HepG2 (cell line): Measurements from ENCODE around the gene HIRA. TPM values are rescaled to one million over a fixed set of nuclear protein-coding genes. Genes with fewer than 3 reads are reported as not detected.

ENCODE experiments used
- ATAC-seq: fragments of 200-7000 bp; cut with Tn5 transposase; 3 replicates; pipeline ENCODE4 v1.9.1; 2020; ENCODE audit warnings: mild to moderate bottlenecking, moderate library complexity
- BruUV-seq: library from RNA; stranded (reverse); fragments of 400-500 nt; replicated peaks from 2 replicates; lab custom pipeline; 2021; lab: Mats Ljungman, UMichigan
- CTCF ChIA-PET: fragments of 300-600 bp; formaldehyde crosslinking; extraction: SDS; loops from one replicate; lab custom pipeline; 2021; ENCODE audit warnings: low total read pairs, inconsistent platforms, low intra/inter-chr PET ratio; lab: Yijun Ruan, JAX
- POLR2A ChIA-PET: fragments of 350-600 bp; sonication (Branson Sonifier 250); formaldehyde crosslinking; loops from one replicate; lab custom pipeline; 2020; ENCODE audit warnings: antibody characterized with exemption, inconsistent platforms; lab: Yijun Ruan, JAX
- DNase-seq: peaks from one replicate; pipeline ENCODE4 v3.0.0-alpha.2; 2015; ENCODE audit warnings: low spot score
- FAIRE-seq: peaks from 3 replicates; lab custom pipeline; 2011; peaks lifted over from hg19 to GRCh38; lab: Jason Lieb, UNC
- H2AFZ ChIP-seq: one replicate; pipeline ENCODE4 v1.6.1; 2011; ENCODE audit warnings: low read length, inconsistent platforms
- H3K27ac ChIP-seq: fragments of 300-600 bp; 3 replicates; pipeline ENCODE4 v1.8.0; 2011; ENCODE audit warnings: mixed run types, mild to moderate bottlenecking, mixed read lengths, low read length, inconsistent platforms; ENCODE audit not compliant: insufficient read depth; ENCODE audit errors: extremely low read length
- H3K27me3 ChIP-seq, 2 experiments: fragments of 200-600 bp in 1 of 2; 2 replicates in 1 of 2; 3 replicates in 1 of 2; pipeline versions ENCODE4 v1.6.0 to v1.8.0; 2011; ENCODE audit warnings: low read length in 2 of 2, mild to moderate bottlenecking in 2 of 2, moderate library complexity in 2 of 2, inconsistent platforms in 1 of 2; ENCODE audit not compliant: insufficient read depth in 2 of 2, control insufficient read depth in 1 of 2
- H3K36me3 ChIP-seq, 2 experiments: fragments of 200-600 bp in 1 of 2; replicated peaks in 1 of 2; 2 replicates in 1 of 2; 3 replicates in 1 of 2; pipeline versions ENCODE4 v1.5.1 to v1.8.0; 2011; ENCODE audit warnings: low read length in 2 of 2, inconsistent platforms in 1 of 2; ENCODE audit not compliant: insufficient read depth in 2 of 2, control insufficient read depth in 1 of 2
- H3K4me1 ChIP-seq: 2 replicates; pipeline ENCODE4 v1.5.1; 2012; ENCODE audit warnings: low read length, inconsistent platforms; ENCODE audit not compliant: insufficient read depth
- H3K4me2 ChIP-seq: 2 replicates; pipeline ENCODE4 v1.6.0; 2011; ENCODE audit warnings: low read depth, low read length, inconsistent platforms
- H3K4me3 ChIP-seq, 3 experiments: fragments of 200-600 bp in 1 of 3; sonication (generic), shearing (Covaris generic) in 1 of 3; replicated peaks in 1 of 3; 2 replicates each; pipeline ENCODE4 v1.5.1; 2011 to 2016; ENCODE audit warnings: low read length in 3 of 3, inconsistent platforms in 2 of 3, low read depth in 2 of 3, mild to moderate bottlenecking in 2 of 3, control low read depth in 1 of 3, mixed read lengths in 1 of 3; ENCODE audit not compliant: insufficient read depth in 1 of 3
- H3K79me2 ChIP-seq: one replicate; pipeline ENCODE4 v1.6.1; 2011; ENCODE audit warnings: low read length, inconsistent platforms; ENCODE audit not compliant: insufficient read depth
- H3K9ac ChIP-seq: 2 replicates; pipeline ENCODE4 v1.6.0; 2011; ENCODE audit warnings: mild to moderate bottlenecking, low read depth, low read length, inconsistent platforms; ENCODE audit not compliant: insufficient read depth
- H3K9me3 ChIP-seq: 2 replicates; pipeline ENCODE4 v1.5.1; 2012; ENCODE audit warnings: mild to moderate bottlenecking, low read length
- H4K20me1 ChIP-seq: 2 replicates; pipeline ENCODE4 v1.6.0; 2011; ENCODE audit warnings: inconsistent platforms, mild to moderate bottlenecking, low read length, moderate library complexity; ENCODE audit not compliant: insufficient read depth
- NPAS2 ChIP-seq: sonication (generic); formaldehyde crosslinking; IDR thresholded peaks from 2 replicates; pipeline ENCODE4 v1.8.0; 2022; ENCODE audit warnings: mild to moderate bottlenecking, missing genetic modification reagents, borderline replicate concordance
- PTBP1 ChIP-seq: fragments of 200-400 bp; formaldehyde crosslinking; IDR thresholded peaks from 2 replicates; pipeline ENCODE4 v1.6.1; 2018; ENCODE audit warnings: low read length, low read depth; ENCODE audit not compliant: poor library complexity, severe bottlenecking
- RCOR2 ChIP-seq: IDR thresholded peaks from 2 replicates; pipeline ENCODE4 v1.6.1; 2016; ENCODE audit warnings: missing biosample characterization, missing genetic modification reagents
- SP1 ChIP-seq, 2 experiments: fragments of 450-650 bp in 1 of 2; sonication (generic) in 1 of 2; formaldehyde crosslinking in 1 of 2; IDR thresholded peaks; 2 replicates each; pipeline versions ENCODE4 v1.4.0 to v1.6.1; 2016 to 2020; ENCODE audit warnings: missing genetic modification reagents in 1 of 2
- TOPORS ChIP-seq: sonication (generic); formaldehyde crosslinking; IDR thresholded peaks from 2 replicates; pipeline ENCODE4 v1.8.0; 2023; ENCODE audit warnings: mild to moderate bottlenecking, missing genetic modification reagents
- ZNF251 ChIP-seq: sonication (generic); formaldehyde crosslinking; IDR thresholded peaks from 2 replicates; pipeline ENCODE4 v1.9.0; 2021; ENCODE audit warnings: mild to moderate bottlenecking, missing genetic modification reagents
- ZNF326 ChIP-seq: sonication (generic); formaldehyde crosslinking; IDR thresholded peaks from 2 replicates; pipeline ENCODE4 v1.4.0; 2020; ENCODE audit warnings: missing genetic modification reagents, borderline replicate concordance
- ZNF33A ChIP-seq: sonication (generic); formaldehyde crosslinking; IDR thresholded peaks from 2 replicates; pipeline ENCODE4 v1.5.1; 2020; ENCODE audit warnings: missing genetic modification reagents, mild to moderate bottlenecking, moderate library complexity, borderline replicate concordance
- ZNF382 ChIP-seq: sonication (generic); formaldehyde crosslinking; IDR thresholded peaks from 2 replicates; pipeline ENCODE4 v1.5.0; 2020; ENCODE audit warnings: missing genetic modification reagents, mild to moderate bottlenecking, borderline replicate concordance
- ZNF451 ChIP-seq: sonication (generic); formaldehyde crosslinking; IDR thresholded peaks from 2 replicates; pipeline ENCODE4 v1.5.0; 2020; ENCODE audit warnings: mild to moderate bottlenecking, missing genetic modification reagents
- ZNF780A ChIP-seq: sonication (generic); formaldehyde crosslinking; IDR thresholded peaks from 2 replicates; pipeline ENCODE4 v1.8.0; 2022; ENCODE audit warnings: mild to moderate bottlenecking, missing genetic modification reagents, moderate library complexity
- ZSCAN22 ChIP-seq: sonication (generic); formaldehyde crosslinking; IDR thresholded peaks from 2 replicates; pipeline ENCODE4 v1.4.0; 2020; ENCODE audit warnings: mild to moderate bottlenecking, missing genetic modification reagents
- WGBS: methylation state at CpG from one replicate; pipeline ENCODE4 v1.1.6; 2017; ENCODE audit warnings: low lambda C conversion rate; 5-methylcytosine and 5-hydroxymethylcytosine counted together
- in situ Hi-C: cut with HindIII; loops from 2 replicates; pipeline ENCODE4 v1.10.0; 2017; ENCODE audit warnings: low pct_unique_long_range_greater_than_20kb; ENCODE audit not compliant: extremely low pct_ligation_motif_present
- intact Hi-C: fragments of 100-400 bp; cut with micrococcal nuclease; formaldehyde crosslinking; loops from one replicate; pipeline ENCODE4 v1.10.0; 2022; ENCODE audit not compliant: unreplicated experiment
- polyA plus RNA-seq, 8 experiments: library from polyadenylated mRNA; depleted of rRNA in 3 of 8; stranded (reverse) in 7 of 8; unstranded in 1 of 8; fragments of >200 nt; fragmentation: Illumina TruSeq in 4 of 8; extraction: Trizol in 4 of 8; gene quantifications; 2 replicates each; pipeline versions ENCODE4 v1.2.1 to v1.2.3, GENCODE V29; 2011 to 2016; ENCODE audit warnings: low read depth in 4 of 8, missing spikeins in 1 of 8, mixed read lengths in 1 of 8; ENCODE audit not compliant: insufficient read depth in 1 of 8
- total RNA-seq, 5 experiments: library from RNA; depleted of rRNA; stranded (reverse); fragments of >200 nt; fragmentation: Illumina TruSeq; extraction: Trizol; gene quantifications; 2 replicates each; pipeline ENCODE4 v1.2.3, GENCODE V29; 2016; ENCODE audit warnings: low read depth in 1 of 5
- TF ChIP-seq, protein P1 (sequence below): sonication (generic); formaldehyde crosslinking; IDR thresholded peaks from 2 replicates; pipeline ENCODE4 v1.9.0; 2021; ENCODE audit warnings: missing genetic modification reagents, mild to moderate bottlenecking, borderline replicate concordance
- TF ChIP-seq, protein P2 (sequence below): sonication (generic); formaldehyde crosslinking; IDR thresholded peaks from 2 replicates; pipeline ENCODE4 v1.5.1; 2020; ENCODE audit warnings: missing genetic modification reagents, mild to moderate bottlenecking, borderline replicate concordance
- TF ChIP-seq, protein P3 (sequence below): sonication (generic); formaldehyde crosslinking; IDR thresholded peaks from 2 replicates; pipeline ENCODE4 v1.4.0; 2020; ENCODE audit warnings: mild to moderate bottlenecking, missing genetic modification reagents
- TF ChIP-seq, protein P4 (sequence below): sonication (generic); formaldehyde crosslinking; IDR thresholded peaks from 2 replicates; pipeline ENCODE4 v1.5.1; 2020; ENCODE audit warnings: missing genetic modification reagents, mild to moderate bottlenecking, borderline replicate concordance

HIRA gene
- total and polyA plus RNA-seq, 2 of the 13 experiments (the other 11 are each of a cell fraction or from before 2014, with no cell fraction given) = 21.5 to 29.2 TPM

DNA sequence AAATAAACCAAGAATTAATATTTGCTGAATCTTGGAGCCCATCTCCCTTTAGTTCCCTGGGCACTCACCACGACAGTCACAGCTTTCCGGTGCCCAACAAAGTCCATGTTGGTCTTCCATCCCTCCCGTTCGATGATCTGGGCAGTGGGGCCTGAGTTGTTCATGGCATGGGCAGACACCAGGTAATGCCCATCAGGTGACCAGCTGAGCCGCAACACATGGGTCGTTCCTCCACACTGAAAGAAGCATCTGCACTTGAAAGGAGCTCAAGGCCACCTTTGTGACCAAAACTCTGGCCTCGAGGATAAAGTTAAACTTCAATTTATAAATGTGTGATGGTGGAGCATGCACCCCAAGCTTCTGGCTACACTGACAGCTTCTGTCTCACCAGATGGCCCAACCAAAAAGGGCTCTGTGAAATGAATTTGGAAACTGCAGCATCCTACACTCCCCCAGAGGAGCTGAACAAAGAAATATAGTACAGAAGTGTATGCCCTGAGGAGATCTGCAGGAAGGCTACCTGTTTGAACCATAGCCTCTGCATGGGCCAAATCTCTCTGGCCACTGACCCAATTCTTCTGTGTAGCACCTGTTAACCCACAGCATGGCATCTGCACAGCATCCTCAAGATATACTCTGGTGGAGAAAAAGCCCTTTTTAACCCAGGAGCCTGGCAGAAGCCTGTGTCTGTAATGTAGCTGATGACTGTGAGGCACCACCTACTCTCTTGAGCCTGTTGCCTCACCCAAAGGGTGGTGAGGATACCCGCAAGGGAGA lies 37.1 kb downstream of the HIRA start:
- Histone ChIP-seq H3K9me3 (no peaks in the 10 kb centered on the region), H3K4me1 (no peaks in the 10 kb centered on the region), H3K9ac (no peak overlapping the region), H3K79me2 (no peaks in the 10 kb centered on the region), H3K4me2 (no peak overlapping the region), H2AFZ (no peak overlapping the region), H3K36me3 (peaks cover 29 to 89% of the 10 kb centered on the region in 2 experiments), H3K27ac (no peak overlapping the region), H4K20me1 (no peaks in the 10 kb centered on the region), H3K27me3 (no peaks in the 10 kb centered on the region), H3K4me3 (no peak overlapping the region)
- no peak for ATAC-seq
- POLR2A ChIA-PET = no interaction called here
- CTCF ChIA-PET = no interaction called here
- intact Hi-C loops (no loop called here), in situ Hi-C loops (no loop called here)
- 100% methylated on average over 8 of the region's 8 CpGs for WGBS
- DNase-seq = no peak
- no TSS peak for BruUV-seq
- TF ChIP-seq ZNF382 (CRISPR knock-in tag) = no peak
- TF ChIP-seq ZNF780A (CRISPR knock-in tag) = no peak
- TF ChIP-seq, protein P1, sequence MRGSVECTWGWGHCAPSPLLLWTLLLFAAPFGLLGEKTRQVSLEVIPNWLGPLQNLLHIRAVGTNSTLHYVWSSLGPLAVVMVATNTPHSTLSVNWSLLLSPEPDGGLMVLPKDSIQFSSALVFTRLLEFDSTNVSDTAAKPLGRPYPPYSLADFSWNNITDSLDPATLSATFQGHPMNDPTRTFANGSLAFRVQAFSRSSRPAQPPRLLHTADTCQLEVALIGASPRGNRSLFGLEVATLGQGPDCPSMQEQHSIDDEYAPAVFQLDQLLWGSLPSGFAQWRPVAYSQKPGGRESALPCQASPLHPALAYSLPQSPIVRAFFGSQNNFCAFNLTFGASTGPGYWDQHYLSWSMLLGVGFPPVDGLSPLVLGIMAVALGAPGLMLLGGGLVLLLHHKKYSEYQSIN (CRISPR knock-in tag) = no peak
- no peak for TF ChIP-seq ZNF326 (CRISPR knock-in tag)
- TF ChIP-seq TOPORS (CRISPR knock-in tag) = no peak
- no peak for TF ChIP-seq SP1 (IDR thresholded peaks at IDR 0.05)
- TF ChIP-seq SP1 (CRISPR knock-in tag; IDR thresholded peaks at IDR 0.05) = no peak
- TF ChIP-seq RCOR2 (CRISPR knock-in tag) = no peak
- no peak for TF ChIP-seq NPAS2 (CRISPR knock-in tag)
- TF ChIP-seq ZNF33A = no peak
- TF ChIP-seq, protein P2, sequence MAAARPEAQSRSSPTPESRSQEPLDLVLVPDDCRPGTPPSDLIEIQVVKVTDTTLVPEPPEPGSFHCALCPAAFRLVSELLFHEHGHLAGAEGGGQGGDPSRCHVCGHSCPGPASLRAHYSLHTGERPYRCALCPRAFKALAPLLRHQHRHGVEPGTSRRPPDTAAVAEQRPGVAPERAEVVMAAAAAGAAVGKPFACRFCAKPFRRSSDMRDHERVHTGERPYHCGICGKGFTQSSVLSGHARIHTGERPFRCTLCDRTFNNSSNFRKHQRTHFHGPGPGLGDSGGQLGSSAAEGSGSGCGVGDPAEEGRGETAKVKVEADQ (CRISPR knock-in tag) = no peak
- TF ChIP-seq ZNF451 (CRISPR knock-in tag) = no peak
- TF ChIP-seq ZNF251 = no peak
- TF ChIP-seq, protein P3, sequence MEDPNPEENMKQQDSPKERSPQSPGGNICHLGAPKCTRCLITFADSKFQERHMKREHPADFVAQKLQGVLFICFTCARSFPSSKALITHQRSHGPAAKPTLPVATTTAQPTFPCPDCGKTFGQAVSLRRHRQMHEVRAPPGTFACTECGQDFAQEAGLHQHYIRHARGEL = no peak
- TF ChIP-seq PTBP1 = no peak
- TF ChIP-seq, protein P4, sequence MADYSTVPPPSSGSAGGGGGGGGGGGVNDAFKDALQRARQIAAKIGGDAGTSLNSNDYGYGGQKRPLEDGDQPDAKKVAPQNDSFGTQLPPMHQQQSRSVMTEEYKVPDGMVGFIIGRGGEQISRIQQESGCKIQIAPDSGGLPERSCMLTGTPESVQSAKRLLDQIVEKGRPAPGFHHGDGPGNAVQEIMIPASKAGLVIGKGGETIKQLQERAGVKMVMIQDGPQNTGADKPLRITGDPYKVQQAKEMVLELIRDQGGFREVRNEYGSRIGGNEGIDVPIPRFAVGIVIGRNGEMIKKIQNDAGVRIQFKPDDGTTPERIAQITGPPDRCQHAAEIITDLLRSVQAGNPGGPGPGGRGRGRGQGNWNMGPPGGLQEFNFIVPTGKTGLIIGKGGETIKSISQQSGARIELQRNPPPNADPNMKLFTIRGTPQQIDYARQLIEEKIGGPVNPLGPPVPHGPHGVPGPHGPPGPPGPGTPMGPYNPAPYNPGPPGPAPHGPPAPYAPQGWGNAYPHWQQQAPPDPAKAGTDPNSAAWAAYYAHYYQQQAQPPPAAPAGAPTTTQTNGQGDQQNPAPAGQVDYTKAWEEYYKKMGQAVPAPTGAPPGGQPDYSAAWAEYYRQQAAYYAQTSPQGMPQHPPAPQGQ (CRISPR knock-in tag) = no peak
- TF ChIP-seq ZSCAN22 = no peak
- FAIRE-seq = no peak
